IPS DF 19.7 (cell line): Measurements from ENCODE around the gene CCP110.
A peak's percentile ranks its signal among the peaks of the same experiment; 100 is the strongest.

Experiments used
- DNase-seq: peaks from one replicate; pipeline ENCODE4 v3.0.0-alpha.2; 2013; ENCODE audit warnings: low read depth, low spot score

The CCP110 gene, protein sequence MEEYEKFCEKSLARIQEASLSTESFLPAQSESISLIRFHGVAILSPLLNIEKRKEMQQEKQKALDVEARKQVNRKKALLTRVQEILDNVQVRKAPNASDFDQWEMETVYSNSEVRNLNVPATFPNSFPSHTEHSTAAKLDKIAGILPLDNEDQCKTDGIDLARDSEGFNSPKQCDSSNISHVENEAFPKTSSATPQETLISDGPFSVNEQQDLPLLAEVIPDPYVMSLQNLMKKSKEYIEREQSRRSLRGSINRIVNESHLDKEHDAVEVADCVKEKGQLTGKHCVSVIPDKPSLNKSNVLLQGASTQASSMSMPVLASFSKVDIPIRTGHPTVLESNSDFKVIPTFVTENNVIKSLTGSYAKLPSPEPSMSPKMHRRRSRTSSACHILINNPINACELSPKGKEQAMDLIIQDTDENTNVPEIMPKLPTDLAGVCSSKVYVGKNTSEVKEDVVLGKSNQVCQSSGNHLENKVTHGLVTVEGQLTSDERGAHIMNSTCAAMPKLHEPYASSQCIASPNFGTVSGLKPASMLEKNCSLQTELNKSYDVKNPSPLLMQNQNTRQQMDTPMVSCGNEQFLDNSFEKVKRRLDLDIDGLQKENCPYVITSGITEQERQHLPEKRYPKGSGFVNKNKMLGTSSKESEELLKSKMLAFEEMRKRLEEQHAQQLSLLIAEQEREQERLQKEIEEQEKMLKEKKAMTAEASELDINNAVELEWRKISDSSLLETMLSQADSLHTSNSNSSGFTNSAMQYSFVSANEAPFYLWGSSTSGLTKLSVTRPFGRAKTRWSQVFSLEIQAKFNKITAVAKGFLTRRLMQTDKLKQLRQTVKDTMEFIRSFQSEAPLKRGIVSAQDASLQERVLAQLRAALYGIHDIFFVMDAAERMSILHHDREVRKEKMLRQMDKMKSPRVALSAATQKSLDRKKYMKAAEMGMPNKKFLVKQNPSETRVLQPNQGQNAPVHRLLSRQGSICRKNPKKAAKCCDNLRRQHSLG

DNA sequence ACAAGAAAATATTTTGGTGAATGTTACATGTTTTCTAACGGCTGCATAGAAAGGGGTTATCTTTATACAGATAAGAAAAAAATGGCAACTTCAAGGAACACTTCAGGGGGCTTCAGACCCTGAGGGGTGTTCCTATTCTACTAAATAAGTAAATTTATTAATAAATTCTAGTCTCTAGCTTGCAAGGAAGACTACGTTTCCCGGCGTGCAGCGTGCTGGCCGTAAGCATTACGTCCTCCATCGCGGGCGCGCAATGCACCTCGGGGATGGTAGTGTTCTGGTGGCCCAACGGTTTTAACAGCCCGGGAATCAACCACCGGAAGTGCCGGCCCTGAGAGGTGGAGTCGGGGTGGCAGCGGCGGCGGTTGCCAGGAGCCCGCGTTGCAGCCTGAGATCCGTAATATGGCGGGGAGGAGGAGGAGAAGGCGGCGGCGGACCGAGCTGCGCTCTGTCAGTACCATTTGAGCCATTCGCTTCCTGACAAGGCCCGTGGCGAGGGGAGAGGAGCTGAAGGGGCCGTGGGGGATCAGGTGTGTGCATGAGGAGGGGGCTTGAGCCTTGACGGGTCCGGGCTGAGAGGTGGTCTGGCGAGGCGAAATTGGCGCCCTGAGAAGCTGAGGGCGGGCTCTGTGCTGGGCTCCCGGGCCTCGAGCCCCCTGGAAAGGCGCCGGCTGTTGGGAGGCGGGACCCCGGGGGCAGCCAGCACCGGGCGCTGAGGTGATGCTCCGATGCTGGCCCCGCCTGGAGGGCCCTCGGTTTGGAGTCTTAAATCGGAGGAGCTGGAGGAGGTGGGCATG is at the start of gene CCP110:
Gene CCP110 (plus strand): TSS at position 384 of the 797 bp plus-strand sequence. CDS start 3,940 bp downstream, outside the sequence.
- peak; percentile 80 for DNase-seq

DNA sequence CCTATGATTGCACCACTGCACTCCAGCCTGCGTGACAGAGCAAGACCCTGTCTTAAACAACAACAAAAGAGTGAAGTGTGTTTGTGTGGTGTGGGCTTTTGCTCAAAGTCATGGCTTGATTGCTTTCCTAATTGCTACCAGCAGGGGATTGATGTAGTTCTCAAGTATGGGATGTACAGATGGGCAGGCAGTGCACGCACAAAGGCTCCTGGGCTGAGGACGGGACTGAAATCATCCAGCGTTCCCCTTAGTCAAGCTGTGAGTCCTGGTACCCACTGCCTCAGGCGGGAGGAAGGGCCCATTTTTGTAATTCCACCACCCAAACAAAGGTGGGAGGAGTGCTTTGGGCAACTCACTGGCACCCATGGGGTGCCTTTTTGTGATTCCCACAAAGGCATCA is 49.1 kb upstream of the CCP110 start:
- DNase-seq: no peak

DNA sequence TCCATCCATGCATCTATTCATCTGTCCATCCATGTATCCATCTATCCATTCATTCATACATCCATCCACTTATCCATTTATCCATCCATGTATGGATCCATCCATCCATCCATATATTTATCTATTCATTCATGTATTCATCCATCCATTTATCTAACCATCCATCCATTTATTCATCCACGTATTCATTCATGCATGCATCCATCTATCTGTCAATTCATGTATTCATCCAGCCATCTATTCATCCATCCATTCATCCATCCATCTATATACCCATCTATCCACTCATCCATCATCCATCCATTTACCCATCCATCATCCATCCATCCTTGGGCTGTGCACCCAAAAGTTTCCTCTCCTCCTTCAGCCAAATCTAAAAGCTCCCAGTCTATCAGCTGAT is 45.2 kb upstream of the CCP110 start:
- no peak for DNase-seq

DNA sequence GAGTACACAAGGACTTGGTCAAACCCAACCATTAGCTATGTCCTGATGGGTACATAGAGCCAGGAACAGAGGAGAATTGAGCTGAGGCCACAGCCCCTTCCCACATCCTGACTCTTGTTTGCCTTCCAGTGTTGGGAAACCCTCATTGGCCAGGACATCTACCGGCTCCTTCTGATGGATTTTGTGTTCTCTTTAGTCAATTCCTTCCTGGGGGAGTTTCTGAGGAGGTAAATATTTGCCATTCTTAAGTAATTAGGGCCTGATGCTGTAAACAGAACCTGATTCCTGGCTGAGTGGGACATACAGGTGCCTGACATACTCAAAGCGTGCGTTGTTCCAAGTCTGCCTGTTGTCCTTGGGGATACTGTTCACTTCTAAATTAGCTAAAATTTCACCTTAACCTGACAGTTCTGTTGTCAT is 44.4 kb upstream of the CCP110 start:
- DNase-seq: no peak

DNA sequence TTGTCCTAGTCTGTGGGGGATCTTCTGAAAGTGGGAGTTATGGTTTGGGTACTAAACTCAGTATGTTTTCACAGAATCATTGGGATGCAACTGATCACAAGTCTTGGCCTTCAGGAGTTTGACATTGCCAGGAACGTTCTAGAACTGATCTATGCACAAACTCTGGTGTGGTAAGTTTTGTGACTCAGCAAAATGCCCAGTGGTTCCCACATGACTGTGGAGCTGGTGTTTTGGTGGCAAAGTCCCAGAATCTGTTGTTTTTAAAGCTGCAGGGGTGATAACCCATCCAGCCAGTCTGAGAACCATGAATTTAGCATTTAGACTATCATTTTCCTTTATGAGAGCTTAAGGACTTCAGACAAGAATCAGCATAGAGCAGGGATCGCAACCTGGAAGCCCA is 42.4 kb upstream of the CCP110 start:
- no peak for DNase-seq

DNA sequence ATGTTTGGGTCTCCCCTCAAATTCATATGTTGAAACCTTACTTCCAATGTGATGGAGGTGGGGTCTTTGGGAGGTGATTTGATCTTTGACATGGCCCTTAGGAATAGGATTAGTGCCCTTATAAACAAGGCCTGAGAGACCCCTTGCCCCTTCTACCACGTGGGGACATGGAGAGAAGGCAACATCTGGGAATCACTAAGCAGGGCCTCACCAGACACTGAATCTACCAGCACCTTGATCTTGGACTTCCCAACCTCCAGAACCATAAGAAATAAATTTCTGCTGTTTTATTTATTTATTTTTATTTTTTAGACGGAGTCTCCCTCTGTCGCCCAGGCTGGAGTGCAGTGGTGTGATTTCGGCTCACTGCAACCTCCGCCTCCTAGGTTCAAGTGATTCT is 42.0 kb upstream of the CCP110 start:
- no peak for DNase-seq

DNA sequence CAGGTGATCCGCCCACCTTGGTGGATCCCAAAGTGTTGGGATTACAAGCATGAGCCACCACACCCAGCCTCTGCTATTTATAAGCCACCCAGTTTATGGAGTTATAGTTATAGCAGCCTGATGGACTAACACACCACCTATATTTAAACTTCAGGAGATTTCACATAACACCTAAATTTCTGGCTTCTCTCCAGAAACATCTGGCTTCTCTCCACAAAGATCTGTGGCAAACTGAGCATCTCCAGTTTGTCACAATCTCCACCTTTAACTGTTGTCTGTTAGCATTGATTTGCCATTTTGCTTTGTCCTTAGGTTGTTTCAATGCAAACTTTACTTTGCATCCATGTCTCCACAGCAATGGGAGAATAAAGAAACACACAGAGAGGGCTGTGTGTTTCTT is 41.5 kb upstream of the CCP110 start:
- no peak for DNase-seq

DNA sequence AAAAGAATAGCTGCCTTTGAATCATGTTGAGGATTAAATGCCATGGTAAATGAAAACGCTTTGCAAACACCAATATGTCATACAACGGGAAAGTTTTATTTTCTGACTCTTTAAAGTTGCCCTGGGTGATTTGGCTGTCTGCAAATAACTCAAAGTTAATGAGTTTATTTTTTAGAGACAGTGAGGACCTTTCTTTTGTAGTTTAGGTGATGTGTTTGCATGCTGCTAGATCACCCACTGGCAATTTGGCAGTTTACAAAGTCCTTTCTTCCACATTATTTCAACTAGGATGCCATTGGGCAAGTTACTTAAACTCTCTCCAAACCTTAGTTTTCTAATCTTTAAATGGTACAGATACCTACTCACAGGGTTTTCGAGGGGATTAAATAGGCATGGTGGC is 39.6 kb upstream of the CCP110 start:
- DNase-seq: no peak

DNA sequence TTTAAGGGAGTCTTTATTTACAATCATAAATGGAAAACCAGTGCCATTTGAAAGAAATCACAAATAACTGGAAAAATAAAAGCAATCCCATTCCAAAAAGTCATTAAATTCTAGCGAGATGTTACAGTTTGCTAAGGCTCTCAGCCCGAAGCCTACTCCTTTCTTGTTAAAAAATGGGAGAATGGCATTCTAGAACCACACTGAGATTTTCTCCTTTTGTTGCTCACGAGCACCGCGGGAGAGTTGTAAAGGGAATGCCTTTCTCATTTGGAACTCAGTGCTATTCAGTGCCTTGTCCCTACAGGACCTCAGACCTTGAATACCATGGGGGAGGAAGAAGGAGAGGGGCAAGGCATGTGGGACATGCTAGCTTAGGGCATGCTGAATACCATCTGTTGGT is 38.1 kb upstream of the CCP110 start:
- DNase-seq: no peak

DNA sequence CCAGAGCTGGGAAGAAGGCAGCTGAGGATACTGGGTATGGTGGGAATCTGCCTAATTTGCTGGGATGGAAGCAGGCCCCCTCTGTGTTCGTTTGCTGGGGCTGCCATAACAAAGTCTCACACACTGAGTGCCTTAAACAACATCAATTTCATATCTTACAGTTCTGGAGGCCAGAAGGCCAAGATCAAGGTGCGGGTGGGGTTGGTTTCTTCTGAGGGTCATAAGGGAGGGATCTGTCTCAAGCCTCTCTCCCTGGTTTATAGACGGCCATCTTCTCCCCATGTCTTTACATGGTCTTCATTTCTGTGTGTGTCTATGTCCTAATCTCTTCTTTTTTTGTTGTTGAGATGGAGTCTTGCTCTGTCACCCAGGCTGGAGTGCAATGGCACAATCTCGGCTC is 37.7 kb upstream of the CCP110 start:
- DNase-seq: no peak

DNA sequence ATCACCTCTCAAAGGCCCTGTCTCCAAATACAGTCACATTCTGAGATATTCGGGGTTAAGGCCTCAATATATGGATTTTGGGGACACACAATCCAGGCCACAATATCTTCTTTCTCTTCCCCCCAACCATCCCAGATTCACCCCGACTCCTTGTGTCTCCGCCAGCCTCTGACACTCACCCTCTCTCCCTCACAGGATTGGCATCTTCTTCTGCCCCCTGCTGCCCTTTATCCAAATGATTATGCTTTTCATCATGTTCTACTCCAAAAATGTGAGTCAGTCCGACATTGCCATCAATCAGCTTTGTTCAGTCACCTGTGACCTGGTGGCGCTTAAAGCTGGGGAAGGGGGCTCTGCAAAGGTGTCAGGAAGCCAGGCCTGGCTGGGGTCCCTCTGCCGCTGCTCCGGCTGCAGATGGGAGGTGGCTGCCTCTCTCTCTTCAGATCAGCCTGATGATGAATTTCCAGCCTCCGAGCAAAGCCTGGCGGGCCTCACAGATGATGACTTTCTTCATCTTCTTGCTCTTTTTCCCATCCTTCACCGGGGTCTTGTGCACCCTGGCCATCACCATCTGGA is 36.9 kb upstream of the CCP110 start:
- DNase-seq: no peak

DNA sequence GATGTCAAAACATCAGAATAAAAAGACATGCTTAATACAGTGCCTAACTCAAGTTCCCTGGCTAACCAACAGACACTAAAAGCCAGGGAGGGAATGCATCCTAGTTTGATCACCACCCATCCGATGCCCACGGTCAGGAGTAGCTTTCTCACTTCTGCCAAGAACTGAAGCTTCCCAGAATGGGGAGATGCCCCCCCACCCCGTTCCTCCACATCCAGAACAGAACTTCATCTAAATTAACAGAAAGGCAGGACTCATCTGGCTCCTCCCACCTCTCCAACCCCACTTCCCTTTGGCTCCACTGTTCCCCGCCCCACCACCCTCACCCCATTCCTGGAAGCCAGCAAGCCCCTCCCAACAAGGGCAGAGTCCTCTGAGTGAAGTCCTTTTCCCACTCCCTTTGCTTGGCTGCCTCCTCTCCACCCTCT is 35.5 kb upstream of the CCP110 start:
- peak; percentile 20 for DNase-seq

DNA sequence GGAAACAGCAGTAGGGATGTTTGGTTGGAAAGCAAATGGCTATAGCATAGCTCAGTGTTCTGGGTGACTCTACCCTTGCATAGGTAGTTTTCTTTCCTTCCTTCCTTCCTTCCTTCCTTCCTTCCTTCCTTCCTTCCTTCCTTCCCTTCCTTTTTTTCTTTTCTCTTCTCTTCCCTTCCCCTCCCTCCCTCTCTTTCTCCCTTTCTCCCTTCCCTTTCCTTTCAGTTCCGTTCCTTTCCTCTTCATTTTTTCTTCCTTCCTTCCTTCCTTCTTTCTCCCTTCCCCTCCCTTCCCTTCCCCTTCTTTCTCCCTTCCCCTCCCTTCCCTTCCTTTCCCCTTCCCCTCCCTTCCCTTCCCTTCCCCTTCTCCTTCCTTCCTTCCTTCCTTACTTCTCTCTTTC is 33.1 kb upstream of the CCP110 start:
- DNase-seq: no peak

DNA sequence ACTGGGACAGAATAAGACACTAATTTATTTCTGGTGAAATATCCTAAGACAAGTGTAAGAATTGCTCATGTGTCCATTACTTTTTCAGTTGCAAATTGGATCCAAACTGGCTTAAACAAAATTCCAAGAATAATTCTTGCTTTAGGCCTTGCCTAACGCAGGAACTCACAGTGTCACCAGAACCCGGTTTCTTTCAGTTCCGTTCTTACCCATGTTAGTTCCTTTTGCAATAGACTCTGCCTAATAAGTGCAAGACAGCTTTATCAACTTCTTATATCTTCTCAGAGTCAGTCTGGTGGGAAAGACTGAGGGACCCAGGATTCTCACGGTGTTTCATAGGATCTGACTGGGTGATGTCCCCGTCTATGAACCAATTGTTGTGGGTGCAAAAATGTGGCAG is 26.6 kb upstream of the CCP110 start:
- no peak for DNase-seq

DNA sequence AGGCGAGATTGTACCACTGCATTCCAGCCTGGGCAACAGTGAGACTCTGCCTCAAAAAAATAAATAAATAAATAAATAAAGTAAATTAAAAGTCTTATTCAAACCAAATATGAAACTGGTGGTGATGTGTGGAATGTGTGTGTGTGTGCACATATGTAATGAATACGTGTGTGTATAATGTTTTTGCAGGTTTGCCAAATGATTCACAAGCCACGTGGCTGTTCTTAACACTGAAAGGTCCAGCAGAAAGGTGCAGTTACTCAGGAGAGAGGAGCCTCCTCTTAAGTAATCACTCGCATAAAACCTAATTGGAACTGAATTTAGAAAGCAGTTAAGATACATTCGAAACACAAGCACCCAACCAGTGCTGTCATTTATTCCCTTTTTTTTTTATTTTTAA is 24.7 kb upstream of the CCP110 start:
- no peak for DNase-seq

DNA sequence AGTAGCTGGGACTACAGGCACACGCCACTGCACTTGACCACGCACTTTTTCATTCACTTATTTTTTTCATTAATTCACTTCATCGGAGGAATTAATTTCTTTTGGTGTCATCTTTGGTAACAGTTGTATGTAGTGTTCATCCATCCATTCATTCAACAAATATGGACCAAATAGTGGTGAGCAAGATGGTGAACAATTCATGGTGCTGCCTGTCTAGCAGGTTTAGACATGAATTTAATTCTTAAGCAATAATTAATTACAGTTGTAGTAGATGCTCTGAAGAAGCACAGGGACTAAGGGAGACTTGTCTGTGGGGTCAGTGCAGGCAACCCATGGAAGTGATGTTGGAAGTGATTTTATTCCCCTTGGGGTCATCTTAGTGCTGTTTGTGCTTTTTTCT is 24.3 kb upstream of the CCP110 start:
- DNase-seq: no peak

DNA sequence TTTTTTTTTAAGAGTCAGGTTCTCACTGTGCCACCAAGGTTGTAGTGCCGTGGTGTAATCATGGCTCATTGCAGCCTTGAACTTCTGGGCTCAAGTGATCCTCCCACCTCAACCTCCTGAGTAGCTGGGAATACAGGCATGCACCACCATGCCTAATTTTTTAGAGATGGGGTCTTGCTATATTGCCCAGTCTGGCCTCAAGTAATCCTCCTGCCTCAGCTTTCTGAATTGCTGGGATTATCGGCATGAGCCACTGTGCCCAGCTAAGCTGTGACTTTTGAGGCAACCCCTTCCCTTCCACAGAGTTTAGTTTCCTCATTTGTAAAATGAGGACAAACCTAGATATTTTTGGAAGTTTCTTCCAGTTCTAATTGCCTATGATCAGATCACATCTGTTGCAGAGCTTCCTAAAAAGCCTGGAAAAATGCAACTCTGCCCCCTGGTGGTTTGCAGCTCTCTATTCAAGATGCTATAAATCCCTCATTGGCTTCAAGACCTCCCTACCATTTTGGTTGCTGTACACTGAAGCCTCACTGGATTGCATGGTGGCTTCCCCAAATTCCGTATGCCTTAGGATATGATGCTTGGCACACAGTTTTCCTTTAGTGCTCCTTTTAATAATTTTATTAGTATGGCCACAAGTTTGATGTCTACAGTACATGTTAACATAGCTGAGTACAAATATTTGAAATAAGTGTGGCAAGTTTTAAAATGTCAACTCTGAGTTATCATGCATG is 21.2 kb upstream of the CCP110 start:
- DNase-seq: no peak

DNA sequence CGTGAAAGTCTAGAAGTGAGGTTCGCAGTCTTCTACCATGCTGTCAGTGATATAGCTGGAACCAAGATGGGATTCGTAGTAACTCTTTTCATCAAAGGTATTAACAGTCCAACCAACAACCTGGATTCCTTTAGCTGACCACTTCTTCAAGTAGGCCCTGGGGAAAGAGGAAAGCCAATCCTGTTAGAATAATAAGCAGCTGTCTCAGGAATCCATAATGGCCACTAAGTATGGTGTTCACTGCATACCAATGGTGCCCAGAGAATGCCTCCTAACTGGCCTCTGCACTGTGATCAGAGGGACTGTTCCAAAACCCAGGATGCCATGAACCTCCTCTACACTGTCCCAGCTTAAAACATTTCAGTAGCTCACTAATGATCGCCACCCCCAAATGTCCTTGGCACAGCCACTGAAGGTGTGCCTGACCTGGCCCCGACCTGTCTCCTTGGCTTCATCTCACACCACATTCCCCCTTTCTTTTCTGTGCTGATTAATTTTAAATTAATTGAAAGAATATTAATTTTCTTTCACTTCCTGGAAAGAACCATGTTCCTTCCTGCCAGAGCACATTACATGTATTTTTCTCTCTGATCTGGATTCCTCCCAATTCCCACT is 20.2 kb upstream of the CCP110 start:
- DNase-seq: no peak

DNA sequence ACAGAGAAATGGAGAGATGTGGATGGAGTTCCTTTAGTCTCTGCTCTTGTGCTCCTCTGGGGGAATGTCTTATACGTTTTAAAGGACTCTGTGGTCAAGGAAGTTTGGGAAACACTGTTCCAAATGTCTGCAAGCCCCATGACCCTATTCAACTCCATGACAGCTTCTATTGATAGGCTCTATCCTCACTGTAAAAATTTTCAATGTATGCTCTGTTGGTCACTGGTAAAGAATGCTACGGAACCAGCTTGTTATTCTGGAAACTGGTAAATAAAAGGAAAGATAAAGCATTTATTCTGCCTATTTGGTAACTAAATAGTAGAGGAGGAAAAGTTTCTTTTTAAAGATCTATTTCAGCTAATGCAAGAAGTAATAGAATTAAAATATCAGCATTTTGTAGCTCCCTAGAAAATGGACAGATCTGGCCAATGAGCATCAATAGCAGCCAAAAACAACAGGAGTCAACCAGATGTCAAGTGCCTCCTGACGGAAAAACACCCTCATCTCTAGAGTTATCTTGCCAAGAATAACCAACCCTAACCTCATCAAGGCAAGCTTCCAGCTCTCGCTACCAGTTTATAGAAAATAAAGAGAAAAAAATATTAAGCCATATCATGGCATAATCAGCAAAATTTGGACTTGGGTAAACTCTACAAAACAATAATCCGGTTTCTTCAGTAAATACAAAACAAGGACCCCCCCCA is 18.0 kb upstream of the CCP110 start:
- no peak for DNase-seq

DNA sequence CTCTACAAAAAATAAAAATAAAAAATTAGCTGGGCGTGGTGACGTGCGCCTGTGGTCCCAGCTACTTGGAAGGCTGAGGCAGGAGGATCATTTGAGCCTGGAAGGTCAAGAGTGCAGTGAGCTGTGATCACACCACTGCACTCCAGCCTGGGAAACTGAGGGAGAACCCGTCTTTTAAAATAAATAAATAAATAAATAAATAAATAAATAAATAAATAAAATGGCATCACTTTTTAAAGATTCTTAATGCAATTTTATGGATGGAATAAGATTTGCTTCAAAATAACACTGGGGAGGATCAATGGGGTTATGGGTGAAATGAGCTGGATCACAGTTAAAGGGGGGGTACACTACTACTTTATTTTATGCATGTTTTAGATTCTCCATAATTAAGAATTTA is 16.8 kb upstream of the CCP110 start:
- no peak for DNase-seq
